HEK293T (cell line): ENCODE measurements around the gene CDK5R2.

Source experiments
- CTCF ChIA-PET: fragments of 350-600 bp; formaldehyde crosslinking; extraction: SDS; loops from one replicate; lab custom pipeline; 2021; ENCODE audit warnings: antibody characterized with exemption, inconsistent platforms; lab: Yijun Ruan, JAX
- POLR2A ChIA-PET: fragments of 350-600 bp; formaldehyde crosslinking; extraction: SDS; loops from one replicate; lab custom pipeline; 2020; ENCODE audit warnings: antibody characterized with exemption, inconsistent platforms; lab: Yijun Ruan, JAX
- DNase-seq: peaks from one replicate; pipeline ENCODE4 v3.0.0; 2012; ENCODE audit warnings: mixed read lengths; ENCODE audit errors: extremely low spot score
- ARNT ChIP-seq: fragments of 450-650 bp; IDR thresholded peaks from 2 replicates; pipeline ENCODE4 v1.6.1; 2017; ENCODE audit warnings: mild to moderate bottlenecking
- BHLHE40 ChIP-seq: fragments of 450-650 bp; IDR thresholded peaks from 2 replicates; pipeline ENCODE4 v1.6.1; 2016; ENCODE audit warnings: mild to moderate bottlenecking, moderate library complexity, borderline replicate concordance
- CTBP1 ChIP-seq: fragments of 450-650 bp; IDR thresholded peaks from 2 replicates; pipeline ENCODE4 v1.6.1; 2016; ENCODE audit warnings: borderline replicate concordance
- ELF4 ChIP-seq: fragments of 450-650 bp; IDR thresholded peaks from 2 replicates; pipeline ENCODE4 v1.6.1; 2017; ENCODE audit warnings: antibody characterized with exemption
- FOXA1 ChIP-seq: fragments of 450-650 bp; IDR thresholded peaks from 2 replicates; pipeline ENCODE4 v1.6.1; 2016; ENCODE audit warnings: mild to moderate bottlenecking
- FOXK2 ChIP-seq: fragments of 450-650 bp; IDR thresholded peaks from 2 replicates; pipeline ENCODE4 v1.6.1; 2016; ENCODE audit warnings: mild to moderate bottlenecking
- FOXM1 ChIP-seq: fragments of 450-650 bp; IDR thresholded peaks from 2 replicates; pipeline ENCODE4 v1.6.1; 2017; ENCODE audit warnings: mild to moderate bottlenecking, borderline replicate concordance
- HDGF ChIP-seq: fragments of 450-650 bp; IDR thresholded peaks from 2 replicates; pipeline ENCODE4 v1.6.1; 2017; ENCODE audit warnings: antibody characterized with exemption, borderline replicate concordance
- L3MBTL2 ChIP-seq: fragments of 450-650 bp; conservative IDR thresholded peaks from 2 replicates; pipeline ENCODE4 v1.6.1; 2016; ENCODE audit warnings: mild to moderate bottlenecking
- LEF1 ChIP-seq: fragments of 450-650 bp; IDR thresholded peaks from 2 replicates; pipeline ENCODE4 v1.6.1; 2017; ENCODE audit warnings: mild to moderate bottlenecking, borderline replicate concordance
- NFRKB ChIP-seq: fragments of 450-650 bp; IDR thresholded peaks from 2 replicates; pipeline ENCODE4 v1.6.1; 2016; ENCODE audit warnings: mild to moderate bottlenecking, moderate library complexity
- PKNOX1 ChIP-seq: fragments of 450-650 bp; IDR thresholded peaks from 2 replicates; pipeline ENCODE4 v1.6.1; 2016
- SP1 ChIP-seq: fragments of 450-650 bp; IDR thresholded peaks from 2 replicates; pipeline ENCODE4 v1.6.1; 2017
- SUZ12 ChIP-seq: fragments of 450-650 bp; IDR thresholded peaks from 2 replicates; pipeline ENCODE4 v1.6.1; 2016; ENCODE audit warnings: mild to moderate bottlenecking
- TARDBP ChIP-seq: fragments of 450-650 bp; IDR thresholded peaks from 2 replicates; pipeline ENCODE4 v1.6.1; 2016
- ZNF384 ChIP-seq: fragments of 450-650 bp; IDR thresholded peaks from 2 replicates; pipeline ENCODE4 v1.6.1; 2016

Gene CDK5R2

GRCh38 chr2:218986148-218986761 lies 26.8 kb downstream of the CDK5R2 start:
- TF ChIP-seq PKNOX1 (no peak), ELF4 (no peak), FOXA1 (no peak), LEF1 (no peak), CTBP1 (no peak), SP1 (no peak), FOXM1 (no peak), ARNT (no peak), BHLHE40 (no peak), HDGF (no peak), ZNF384 (no peak), NFRKB (no peak), TARDBP (no peak), FOXK2 (no peak), SUZ12 (no peak)
- POLR2A ChIA-PET = no interaction called here
- no peak for DNase-seq
- CTCF ChIA-PET = interaction anchor here (1.0 kb wide), 1 partner anchor 327 kb away, joined by 4 read pairs; the partner anchor contains the start of genes BCS1L and ZNF142

DNA sequence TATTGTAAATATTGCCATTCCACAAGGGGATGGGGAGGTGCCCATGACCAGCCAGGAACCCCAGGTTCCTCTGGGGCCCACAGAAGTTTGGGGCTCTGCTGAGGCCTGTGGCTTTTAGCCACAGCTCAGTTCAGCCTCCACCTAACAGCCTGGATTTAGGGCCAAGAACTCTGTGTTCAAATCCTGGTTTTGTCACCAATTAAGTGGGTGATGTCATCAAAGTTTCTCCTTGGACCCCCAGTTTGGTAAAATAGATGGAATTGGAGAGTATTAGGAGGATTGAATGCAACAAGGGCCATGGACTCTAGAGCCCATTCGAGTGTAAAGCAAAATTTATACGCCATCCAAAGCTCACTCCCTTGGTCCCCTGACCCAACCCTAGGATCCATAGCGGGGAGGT lies 28.7 kb downstream of the CDK5R2 start:
- no peak for TF ChIP-seq ZNF384
- no peak for TF ChIP-seq FOXK2
- ChIA-PET CTCF (interaction anchor here (0.5 to 2.7 kb wide), 5 partner anchors 8 to 86 kb away, joined by 3 to 16 read pairs (median 4); no protein-coding TSS in a partner anchor), POLR2A (interaction anchor here (1.1 kb wide), 1 partner anchor 14 kb away, joined by 4 read pairs; no protein-coding TSS in a partner anchor)
- no peak for DNase-seq

DNA sequence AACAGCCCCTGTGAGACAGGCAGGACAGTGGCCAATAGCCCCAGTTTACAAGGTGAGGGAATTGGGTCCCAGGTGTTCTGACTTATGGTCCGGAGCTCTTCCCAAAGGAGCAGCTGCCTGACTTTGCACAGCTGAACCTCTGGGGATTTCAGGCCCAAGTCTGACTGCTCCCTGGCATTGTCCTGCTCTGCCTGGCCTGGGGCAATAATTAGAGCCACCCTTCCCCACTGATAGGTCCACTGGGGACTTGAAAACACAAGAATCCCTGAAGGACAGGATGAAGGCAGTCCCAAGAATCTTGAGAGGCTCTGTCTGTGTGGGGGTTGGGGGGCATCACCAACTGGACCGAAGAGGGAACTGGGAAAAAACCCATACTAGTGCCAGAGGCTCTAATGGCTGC lies 29.2 kb downstream of the CDK5R2 start:
- ChIA-PET POLR2A (interaction anchor here (0.7 kb wide), 1 partner anchor 9 kb away, joined by 3 read pairs; no protein-coding TSS in a partner anchor), CTCF (interaction anchor here (1.2 to 2.7 kb wide), 3 partner anchors 9 to 41 kb away, joined by 3 to 16 read pairs (median 4); no protein-coding TSS in a partner anchor)
- DNase-seq = no peak
- no peak for TF ChIP-seq ZNF384
- TF ChIP-seq L3MBTL2 = no peak
- no peak for TF ChIP-seq SP1
- TF ChIP-seq CTBP1 = no peak

DNA sequence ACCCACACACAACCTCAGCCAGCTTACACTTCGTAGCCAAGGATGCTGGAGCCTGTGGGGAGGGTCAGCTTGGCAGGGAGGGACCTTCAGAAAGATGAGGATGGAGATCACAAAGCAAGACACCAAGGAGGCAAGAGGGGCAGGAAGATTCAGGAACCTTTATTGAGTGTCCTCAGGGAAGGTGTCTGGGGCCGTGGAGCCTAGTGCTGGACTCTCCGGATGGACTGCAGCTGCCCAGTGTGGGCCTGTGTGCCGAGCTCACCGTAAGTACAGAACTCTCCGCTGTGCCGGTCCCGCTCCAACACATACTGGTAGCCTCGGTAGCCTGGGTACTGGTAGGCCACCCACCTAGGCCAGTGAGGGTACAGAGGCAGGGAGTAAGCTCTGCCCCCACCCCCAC lies 30.6 kb downstream of the CDK5R2 start:
- no peak for DNase-seq
- CTCF ChIA-PET = interaction anchor here (2.7 kb wide), 1 partner anchor 10 kb away, joined by 16 read pairs; no protein-coding TSS in a partner anchor
- TF ChIP-seq NFRKB = no peak
- no peak for TF ChIP-seq FOXM1
- TF ChIP-seq ARNT = no peak
- no peak for TF ChIP-seq L3MBTL2
- no peak for TF ChIP-seq SP1
- TF ChIP-seq LEF1 = no peak
- TF ChIP-seq HDGF = no peak
- TF ChIP-seq SUZ12 = no peak
- TF ChIP-seq BHLHE40 = no peak
- no peak for TF ChIP-seq ZNF384
- TF ChIP-seq ELF4 = no peak
- TF ChIP-seq CTBP1 = no peak
- no peak for TF ChIP-seq TARDBP
- TF ChIP-seq FOXK2 = no peak
- no peak for TF ChIP-seq FOXA1
- TF ChIP-seq PKNOX1 = no peak
- POLR2A ChIA-PET = no interaction called here

- CTCF ChIA-PET = interaction anchor here (2.7 kb wide), 1 partner anchor 10 kb away, joined by 16 read pairs; no protein-coding TSS in a partner anchor
- DNase-seq = no peak
- no peak for TF ChIP-seq FOXA1
- no peak for TF ChIP-seq L3MBTL2
- TF ChIP-seq NFRKB = no peak
- TF ChIP-seq PKNOX1 = no peak
- TF ChIP-seq SUZ12 = no peak
- no peak for TF ChIP-seq ARNT
- no peak for TF ChIP-seq ELF4
- no peak for TF ChIP-seq LEF1
- no peak for TF ChIP-seq SP1
- no peak for TF ChIP-seq TARDBP
- no peak for TF ChIP-seq FOXK2
- no peak for TF ChIP-seq HDGF
- POLR2A ChIA-PET = no interaction called here
These were observed 31.1 kb downstream of the CDK5R2 start for GRCh38 chr2:218990612-218991011.

DNA sequence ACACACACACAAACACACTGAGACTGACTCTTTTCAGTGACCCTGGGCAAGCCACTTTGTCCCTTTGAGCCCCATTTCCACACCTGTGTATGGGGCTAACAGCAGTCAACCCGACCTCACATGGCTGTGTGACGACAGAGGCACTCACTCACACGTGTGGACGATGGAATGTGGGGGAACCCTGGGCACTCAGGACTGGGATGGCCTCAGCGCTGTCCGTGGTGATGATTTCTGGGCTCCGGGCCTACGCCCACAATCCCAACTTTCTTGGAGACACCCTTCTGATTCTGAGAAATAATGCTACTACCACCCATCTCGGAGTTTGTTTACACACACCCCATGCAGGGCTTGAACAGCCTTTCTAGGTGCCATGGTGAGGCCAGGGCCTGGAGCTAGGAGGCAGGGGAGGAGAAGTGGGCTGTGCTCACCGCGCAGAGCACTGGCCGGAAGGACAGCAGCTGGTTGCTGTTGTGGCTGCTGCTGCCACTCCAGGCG lies 32.3 kb downstream of the CDK5R2 start:
- POLR2A ChIA-PET = no interaction called here
- CTCF ChIA-PET = no interaction called here
- TF ChIP-seq HDGF = no peak
- no peak for TF ChIP-seq SUZ12
- TF ChIP-seq L3MBTL2 = no peak
- TF ChIP-seq NFRKB = no peak
- TF ChIP-seq ELF4 = no peak
- no peak for TF ChIP-seq ARNT
- no peak for TF ChIP-seq CTBP1
- TF ChIP-seq FOXK2 = no peak
- DNase-seq = no peak
